Measurements from ENCODE around the gene COPG1. TPM values are rescaled to one million over a fixed set of nuclear protein-coding genes. Genes with fewer than 3 reads are reported as not detected.

COPG1 gene
- total and polyA plus RNA-seq, 9 of the 15 experiments (the other 6 are each of a cell fraction or from before 2014, with no cell fraction given) = 40.3 to 105 (median 62.4) TPM

DNA sequence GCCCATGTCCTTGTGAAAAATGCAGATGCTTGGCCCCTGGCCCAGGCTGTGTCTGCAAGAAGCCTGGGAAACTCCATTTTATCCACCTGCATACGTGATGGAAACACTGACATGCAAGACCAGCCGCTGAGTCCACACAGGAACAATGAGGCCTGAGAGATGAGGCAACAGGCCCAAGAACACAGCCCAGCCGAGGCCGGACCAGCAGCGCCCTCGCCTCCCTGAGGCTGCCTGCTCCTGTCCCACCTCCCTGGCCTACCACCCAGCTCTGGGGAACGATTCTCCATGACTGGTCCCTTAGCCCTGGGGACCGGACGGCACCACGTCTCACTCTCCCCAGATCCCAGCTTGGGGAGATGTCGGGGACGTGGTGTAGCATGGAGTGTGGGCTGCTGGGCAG is 76.7 kb downstream of the COPG1 start:
- intact Hi-C loops (cut with micrococcal nuclease) = loop anchor here (5.0 to 10.0 kb wide), 2 partner anchors 89 to 111 kb away; partner anchors contain the start of gene MBD4
- TF ChIP-seq SOX6 (IDR thresholded peaks at IDR 0.05) (no peak), FUS (optimal IDR thresholded peaks at IDR 0.05; ENCODE audit: low read depth, low read length) (no peak), MECOM (CRISPR knock-in tag; IDR thresholded peaks at IDR 0.05) (no peak), SMC3 (conservative IDR thresholded peaks at IDR 0.05; ENCODE audit: insufficient read depth, low read depth, low read length) (no peak), MBD2 (IDR thresholded peaks at IDR 0.05; ENCODE audit: borderline replicate concordance, low read depth) (no peak), ILK (tag; IDR thresholded peaks at IDR 0.05; ENCODE audit: borderline replicate concordance, low read depth) (no peak), SMAD3 (CRISPR knock-in tag; conservative IDR thresholded peaks at IDR 0.05) (no peak), SMARCE1 (IDR thresholded peaks at IDR 0.05) (no peak), SIX5 (IDR thresholded peaks at IDR 0.05; ENCODE audit: borderline replicate concordance in 1 of 2, insufficient read depth in 1 of 2, low read depth in 1 of 2, low read length in 2 of 2) (no peak), HEY1 (CRISPR knock-in tag; IDR thresholded peaks at IDR 0.05; ENCODE audit: borderline replicate concordance) (no peak)
- TF ChIP-seq, protein P1, sequence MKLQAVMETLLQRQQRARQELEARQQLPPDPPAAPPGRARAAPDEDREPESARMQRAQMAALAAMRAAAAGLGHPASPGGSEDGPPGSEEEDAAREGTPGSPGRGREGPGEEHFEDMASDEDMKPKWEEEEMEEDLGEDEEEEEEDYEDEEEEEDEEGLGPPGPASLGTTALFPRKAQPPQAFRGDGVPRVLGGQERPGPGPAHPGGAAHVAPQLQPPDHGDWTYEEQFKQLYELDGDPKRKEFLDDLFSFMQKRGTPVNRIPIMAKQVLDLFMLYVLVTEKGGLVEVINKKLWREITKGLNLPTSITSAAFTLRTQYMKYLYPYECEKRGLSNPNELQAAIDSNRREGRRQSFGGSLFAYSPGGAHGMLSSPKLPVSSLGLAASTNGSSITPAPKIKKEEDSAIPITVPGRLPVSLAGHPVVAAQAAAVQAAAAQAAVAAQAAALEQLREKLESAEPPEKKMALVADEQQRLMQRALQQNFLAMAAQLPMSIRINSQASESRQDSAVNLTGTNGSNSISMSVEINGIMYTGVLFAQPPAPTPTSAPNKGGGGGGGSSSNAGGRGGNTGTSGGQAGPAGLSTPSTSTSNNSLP (IDR thresholded peaks at IDR 0.05; ENCODE audit: borderline replicate concordance, low read depth, low read length) = no peak
- TF ChIP-seq, protein P2, sequence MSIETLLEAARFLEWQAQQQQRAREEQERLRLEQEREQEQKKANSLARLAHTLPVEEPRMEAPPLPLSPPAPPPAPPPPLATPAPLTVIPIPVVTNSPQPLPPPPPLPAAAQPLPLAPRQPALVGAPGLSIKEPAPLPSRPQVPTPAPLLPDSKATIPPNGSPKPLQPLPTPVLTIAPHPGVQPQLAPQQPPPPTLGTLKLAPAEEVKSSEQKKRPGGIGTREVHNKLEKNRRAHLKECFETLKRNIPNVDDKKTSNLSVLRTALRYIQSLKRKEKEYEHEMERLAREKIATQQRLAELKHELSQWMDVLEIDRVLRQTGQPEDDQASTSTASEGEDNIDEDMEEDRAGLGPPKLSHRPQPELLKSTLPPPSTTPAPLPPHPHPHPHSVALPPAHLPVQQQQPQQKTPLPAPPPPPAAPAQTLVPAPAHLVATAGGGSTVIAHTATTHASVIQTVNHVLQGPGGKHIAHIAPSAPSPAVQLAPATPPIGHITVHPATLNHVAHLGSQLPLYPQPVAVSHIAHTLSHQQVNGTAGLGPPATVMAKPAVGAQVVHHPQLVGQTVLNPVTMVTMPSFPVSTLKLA (conservative IDR thresholded peaks at IDR 0.05) = no peak
- TF ChIP-seq, protein P3, sequence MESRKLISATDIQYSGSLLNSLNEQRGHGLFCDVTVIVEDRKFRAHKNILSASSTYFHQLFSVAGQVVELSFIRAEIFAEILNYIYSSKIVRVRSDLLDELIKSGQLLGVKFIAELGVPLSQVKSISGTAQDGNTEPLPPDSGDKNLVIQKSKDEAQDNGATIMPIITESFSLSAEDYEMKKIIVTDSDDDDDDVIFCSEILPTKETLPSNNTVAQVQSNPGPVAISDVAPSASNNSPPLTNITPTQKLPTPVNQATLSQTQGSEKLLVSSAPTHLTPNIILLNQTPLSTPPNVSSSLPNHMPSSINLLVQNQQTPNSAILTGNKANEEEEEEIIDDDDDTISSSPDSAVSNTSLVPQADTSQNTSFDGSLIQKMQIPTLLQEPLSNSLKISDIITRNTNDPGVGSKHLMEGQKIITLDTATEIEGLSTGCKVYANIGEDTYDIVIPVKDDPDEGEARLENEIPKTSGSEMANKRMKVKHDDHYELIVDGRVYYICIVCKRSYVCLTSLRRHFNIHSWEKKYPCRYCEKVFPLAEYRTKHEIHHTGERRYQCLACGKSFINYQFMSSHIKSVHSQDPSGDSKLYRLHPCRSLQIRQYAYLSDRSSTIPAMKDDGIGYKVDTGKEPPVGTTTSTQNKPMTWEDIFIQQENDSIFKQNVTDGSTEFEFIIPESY (CRISPR knock-in tag; IDR thresholded peaks at IDR 0.05) = no peak
- TF ChIP-seq, protein P4, sequence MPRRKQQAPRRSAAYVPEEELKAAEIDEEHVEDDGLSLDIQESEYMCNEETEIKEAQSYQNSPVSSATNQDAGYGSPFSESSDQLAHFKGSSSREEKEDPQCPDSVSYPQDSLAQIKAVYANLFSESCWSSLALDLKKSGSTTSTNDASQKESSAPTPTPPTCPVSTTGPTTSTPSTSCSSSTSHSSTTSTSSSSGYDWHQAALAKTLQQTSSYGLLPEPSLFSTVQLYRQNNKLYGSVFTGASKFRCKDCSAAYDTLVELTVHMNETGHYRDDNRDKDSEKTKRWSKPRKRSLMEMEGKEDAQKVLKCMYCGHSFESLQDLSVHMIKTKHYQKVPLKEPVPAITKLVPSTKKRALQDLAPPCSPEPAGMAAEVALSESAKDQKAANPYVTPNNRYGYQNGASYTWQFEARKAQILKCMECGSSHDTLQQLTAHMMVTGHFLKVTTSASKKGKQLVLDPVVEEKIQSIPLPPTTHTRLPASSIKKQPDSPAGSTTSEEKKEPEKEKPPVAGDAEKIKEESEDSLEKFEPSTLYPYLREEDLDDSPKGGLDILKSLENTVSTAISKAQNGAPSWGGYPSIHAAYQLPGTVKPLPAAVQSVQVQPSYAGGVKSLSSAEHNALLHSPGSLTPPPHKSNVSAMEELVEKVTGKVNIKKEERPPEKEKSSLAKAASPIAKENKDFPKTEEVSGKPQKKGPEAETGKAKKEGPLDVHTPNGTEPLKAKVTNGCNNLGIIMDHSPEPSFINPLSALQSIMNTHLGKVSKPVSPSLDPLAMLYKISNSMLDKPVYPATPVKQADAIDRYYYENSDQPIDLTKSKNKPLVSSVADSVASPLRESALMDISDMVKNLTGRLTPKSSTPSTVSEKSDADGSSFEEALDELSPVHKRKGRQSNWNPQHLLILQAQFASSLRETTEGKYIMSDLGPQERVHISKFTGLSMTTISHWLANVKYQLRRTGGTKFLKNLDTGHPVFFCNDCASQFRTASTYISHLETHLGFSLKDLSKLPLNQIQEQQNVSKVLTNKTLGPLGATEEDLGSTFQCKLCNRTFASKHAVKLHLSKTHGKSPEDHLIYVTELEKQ (CRISPR knock-in tag; IDR thresholded peaks at IDR 0.05) = no peak

More for the DNA sequence above, 76.7 kb downstream of the COPG1 start:
- 68% methylated on average over 9 of the region's 12 CpGs for WGBS (ENCODE audit: insufficient coverage, low coverage, missing lambda C conversion rate)
- no peak for DNase-seq (ENCODE audit: extremely low read depth in 1 of 4, low spot score in 3 of 4)
- Histone ChIP-seq H3K79me2 (ENCODE audit: control insufficient read depth, insufficient read depth, low read length) (no peaks in the 10 kb centered on the region), H2AFZ (ENCODE audit: low read depth, low read length) (no peak overlapping the region), H3K4me2 (ENCODE audit: insufficient read depth, low read length) (no peak overlapping the region), H4K20me1 (replicated peaks; ENCODE audit: control insufficient read depth, insufficient read depth, low read length) (no peaks in the 10 kb centered on the region), H3K9me1 (ENCODE audit: control insufficient read depth, insufficient read depth, low read length) (no peaks in the 10 kb centered on the region), H3K9me3 (replicated peaks; ENCODE audit: control insufficient read depth, insufficient read depth, low read depth, low read length) (no peaks in the 10 kb centered on the region), H3K4me1 (replicated peaks in 1 of 2; ENCODE audit: control insufficient read depth in 2 of 2, insufficient read depth in 2 of 2, low read length in 2 of 2) (peaks cover 4 to 17% of the 10 kb centered on the region in 2 experiments; a peak in 4 of 5 replicates), H3K36me3 (ENCODE audit: control insufficient read depth, insufficient read depth, low read length) (no peaks in the 10 kb centered on the region), H3K9ac (ENCODE audit: insufficient read depth in 1 of 2, low read depth in 2 of 2, low read length in 2 of 2) (no peak overlapping the region; a peak in 1 of 4 replicates), H3K4me3 (no peak overlapping the region), H3K27me3 (ENCODE audit: control insufficient read depth in 2 of 2, insufficient read depth in 2 of 2, low read length in 2 of 2) (no peaks in the 10 kb centered on the region), H3K27ac (ENCODE audit: extremely low read depth, low read depth, low read length) (no peak overlapping the region)
- no peak for ATAC-seq
- no TSS peak for BruUV-seq (replicated peaks)
- no peak for FAIRE-seq
- ChIA-PET POLR2A (interaction anchor here (3.4 kb wide), 1 partner anchor 11 kb away, joined by 20 read pairs; a partner anchor contains a TSS), CTCF (ENCODE audit: low intra/inter-chr PET ratio) (no interaction called here)
- in situ Hi-C loops (cut with MboI) = no loop called here

All from K562 (cell line).